Left lung (tissue), 10 donors: ENCODE results near the gene TRAP1. TPM values are rescaled to one million over a fixed set of nuclear protein-coding genes. Genes with fewer than 3 reads are reported as not detected.

Experiments
- ATAC-seq: fragments of 200-7000 bp; cut with Tn5 transposase; one replicate; pipeline ENCODE4 v1.9.1; 2020; ENCODE audit warnings: moderate library complexity
- DNase-seq, 4 donors: peaks; one replicate each; pipeline ENCODE4 v3.0.0-alpha.2; 2013 to 2020
- H3K27ac ChIP-seq, 2 donors: fragments of 200-600 bp; sonication (generic) in 1 of 2; one replicate each; pipeline versions ENCODE4 v1.5.0 to v1.8.0; 2020 to 2021
- H3K27me3 ChIP-seq, 2 donors: fragments of 200-600 bp; sonication (generic) in 1 of 2; one replicate each; pipeline versions ENCODE4 v1.5.0 to v1.8.0; 2020 to 2021
- H3K36me3 ChIP-seq, 2 donors: fragments of 200-600 bp; sonication (generic) in 1 of 2; one replicate each; pipeline versions ENCODE4 v1.5.0 to v1.8.0; 2020 to 2021
- H3K4me1 ChIP-seq, 2 donors: fragments of 200-600 bp; one replicate each; pipeline ENCODE4 v1.8.0; 2021
- H3K4me3 ChIP-seq, 2 donors: fragments of 200-600 bp; sonication (generic) in 1 of 2; one replicate each; pipeline versions ENCODE4 v1.5.0 to v1.8.0; 2020 to 2021; ENCODE audit warnings: mild to moderate bottlenecking in 1 of 2
- H3K9me3 ChIP-seq, 2 donors: fragments of 200-600 bp; sonication (generic) in 1 of 2; one replicate each; pipeline versions ENCODE4 v1.5.0 to v1.8.0; 2020 to 2021
- CTCF ChIP-seq, 2 donors: fragments of 200-600 bp; sonication (generic) in 1 of 2; IDR thresholded peaks; one replicate each; pipeline versions ENCODE4 v1.5.0 to v1.8.0; 2021; ENCODE audit warnings: antibody characterized with exemption in 2 of 2
- intact Hi-C, 2 donors: fragments of 100-400 bp; cut with DNase I; formaldehyde crosslinking; loops; one replicate each; pipeline versions ENCODE4 v1.11.2 to v1.14.2; 2022
- polyA plus RNA-seq, 6 donors: library from polyadenylated mRNA; unstranded; fragments of 120-200 nt; gene quantifications; one replicate each; pipeline ENCODE4 v1.2.1, GENCODE V29; 2013; ENCODE audit not compliant: insufficient read length in 6 of 6
- total RNA-seq, 2 donors: library from RNA; stranded (reverse); fragmentation: NEBNext Ultra II Directional; extraction: Animal tissue kit (Norgen Biotek cat#: 25700); gene quantifications; one replicate each; pipeline ENCODE4 v1.2.1, GENCODE V29; 2021
- donor health status: DM: no; HTN: yes; CAD: no.
- donor health status: DM: no; HTN: no; CAD: no.

TRAP1 gene
- total and polyA plus RNA-seq, 8 donors, result 49.1 to 100 (median 82.7) TPM

GRCh38 chr16:3754772-3755171 is 37.4 kb upstream of the TRAP1 start:
- Histone ChIP-seq H3K36me3 (peaks cover 0 to 89% of the 10 kb centered on the region in 2 donors), H3K27me3 (no peaks in the 10 kb centered on the region), H3K27ac (no peak overlapping the region), H3K4me3 (no peak overlapping the region), H3K9me3 (no peaks in the 10 kb centered on the region), H3K4me1 (no peaks in the 10 kb centered on the region)
- ATAC-seq (no peak), DNase-seq (no peak)
- TF ChIP-seq CTCF (IDR thresholded peaks at IDR 0.05), result no peak
- intact Hi-C loops, result no loop called here

DNA sequence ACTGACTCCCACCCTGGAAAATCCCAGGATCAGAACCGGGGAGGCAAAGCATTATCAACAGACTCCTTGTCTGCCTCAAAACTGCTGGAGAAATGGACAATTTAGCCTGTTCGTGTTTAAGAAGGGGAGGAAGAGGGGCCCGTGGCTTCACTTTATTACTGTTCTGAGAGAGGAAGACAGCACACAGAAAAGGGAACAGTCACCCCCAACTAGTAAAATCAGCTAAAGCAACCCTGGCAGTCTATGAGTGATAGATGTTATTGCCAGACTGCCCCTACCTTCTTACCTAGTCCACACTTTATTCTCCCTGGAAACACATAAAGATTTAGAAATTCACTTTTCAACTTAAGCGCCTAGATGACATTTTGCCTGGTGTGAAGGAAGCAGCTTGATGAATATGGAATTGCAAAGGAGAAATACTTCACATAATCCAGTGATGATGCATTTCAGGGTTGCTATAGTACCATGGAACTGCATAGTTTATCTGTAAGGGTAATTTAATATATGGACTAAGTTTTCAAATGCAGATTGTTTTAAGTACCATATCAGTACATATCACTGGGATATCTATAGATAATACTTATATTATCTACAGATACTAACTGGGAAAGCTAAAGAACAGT is 36.9 kb upstream of the TRAP1 start:
- H3K9me3 ChIP-seq, result no peaks in the 10 kb centered on the region
- no peaks in the 10 kb centered on the region for H3K4me1 ChIP-seq
- no peak for TF ChIP-seq CTCF (IDR thresholded peaks at IDR 0.05)
- H3K27ac ChIP-seq, result no peak overlapping the region
- H3K27me3 ChIP-seq, result no peaks in the 10 kb centered on the region
- DNase-seq, result no peak
- intact Hi-C loops, result no loop called here
- ATAC-seq, result no peak
- no peak overlapping the region for H3K4me3 ChIP-seq
- H3K36me3 ChIP-seq, result peaks cover 0 to 88% of the 10 kb centered on the region in 2 donors

DNA sequence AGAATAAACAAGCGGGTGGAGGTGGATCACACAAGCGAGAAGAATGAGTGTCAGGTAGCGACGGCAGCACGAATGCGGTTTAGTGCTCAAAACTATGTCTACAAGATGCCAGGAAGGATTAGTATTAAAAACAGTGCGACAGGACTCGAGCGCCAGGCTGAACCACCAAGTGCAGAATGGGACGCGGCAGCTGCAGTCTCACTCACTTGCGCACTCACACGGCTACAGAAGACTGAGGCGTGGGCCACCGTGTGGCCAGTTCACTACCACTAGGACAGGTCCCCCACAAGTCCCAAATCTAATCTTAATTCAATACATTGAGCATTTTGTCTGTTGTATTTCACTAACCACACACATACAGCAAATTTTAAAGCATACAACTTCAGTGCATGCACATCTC is 35.7 kb upstream of the TRAP1 start:
- TF ChIP-seq CTCF (IDR thresholded peaks at IDR 0.05), result no peak
- Histone ChIP-seq H3K36me3 (peaks cover 0 to 88% of the 10 kb centered on the region in 2 donors), H3K4me1 (no peaks in the 10 kb centered on the region), H3K9me3 (no peaks in the 10 kb centered on the region), H3K27ac (no peak overlapping the region), H3K4me3 (no peak overlapping the region), H3K27me3 (no peaks in the 10 kb centered on the region)
- intact Hi-C loops, result no loop called here
- ATAC-seq, result no peak
- no peak for DNase-seq

- no peak for TF ChIP-seq CTCF (IDR thresholded peaks at IDR 0.05)
- H3K9me3 ChIP-seq, result no peaks in the 10 kb centered on the region
- intact Hi-C loops, result no loop called here
These were observed 34.6 kb upstream of the TRAP1 start for GRCh38 chr16:3751878-3752277.

DNA sequence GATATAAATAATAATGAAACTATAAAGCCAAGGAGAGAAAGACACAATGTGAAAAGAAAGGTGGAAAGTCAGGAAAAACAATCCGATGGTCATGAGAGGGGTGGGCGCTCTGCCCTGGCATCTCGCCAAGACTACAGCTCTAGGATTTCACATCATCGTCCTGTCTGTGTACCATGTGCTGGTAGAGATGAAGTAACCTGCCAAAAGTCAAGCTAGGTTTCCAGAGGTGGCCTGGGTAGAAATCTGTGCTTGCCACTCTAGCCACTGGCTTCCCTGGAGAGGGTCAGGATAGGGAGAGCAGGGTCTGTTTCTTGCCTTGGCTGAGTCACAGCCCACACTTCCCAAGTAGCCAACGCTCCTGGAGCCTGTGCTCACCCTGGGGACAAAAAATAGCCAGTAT is 31.0 kb upstream of the TRAP1 start:
- ATAC-seq (no peak), DNase-seq (no peak)
- no peak overlapping the region for H3K27ac ChIP-seq
- no peak overlapping the region for H3K4me3 ChIP-seq
- H3K36me3 ChIP-seq, result peaks cover 10 to 95% of the 10 kb centered on the region in 2 donors
- intact Hi-C loops, result no loop called here
- TF ChIP-seq CTCF (IDR thresholded peaks at IDR 0.05), result no peak
- H3K9me3 ChIP-seq, result no peaks in the 10 kb centered on the region
- no peaks in the 10 kb centered on the region for H3K27me3 ChIP-seq
- no peaks in the 10 kb centered on the region for H3K4me1 ChIP-seq

More at GRCh38 chr16:3751878-3752277, 34.6 kb upstream of the TRAP1 start:
- peaks cover 0 to 88% of the 10 kb centered on the region in 2 donors for H3K36me3 ChIP-seq
- H3K4me3 ChIP-seq, result no peak overlapping the region
- H3K27me3 ChIP-seq, result no peaks in the 10 kb centered on the region
- ATAC-seq (no peak), DNase-seq (no peak)
- H3K4me1 ChIP-seq, result no peaks in the 10 kb centered on the region
- no peak overlapping the region for H3K27ac ChIP-seq
